Ishikawa (cell line): ENCODE measurements around the gene BIN2.

Source experiments
- CREB1 ChIP-seq: IDR thresholded peaks from 2 replicates; pipeline ENCODE4 v1.6.1; 2012; ENCODE audit warnings: low read depth
- RAD21 ChIP-seq: IDR thresholded peaks from 2 replicates; pipeline ENCODE4 v1.6.1; 2012; ENCODE audit warnings: low read depth
- YY1 ChIP-seq: IDR thresholded peaks from 2 replicates; pipeline ENCODE4 v1.6.1; 2012; ENCODE audit warnings: low read depth

DNA sequence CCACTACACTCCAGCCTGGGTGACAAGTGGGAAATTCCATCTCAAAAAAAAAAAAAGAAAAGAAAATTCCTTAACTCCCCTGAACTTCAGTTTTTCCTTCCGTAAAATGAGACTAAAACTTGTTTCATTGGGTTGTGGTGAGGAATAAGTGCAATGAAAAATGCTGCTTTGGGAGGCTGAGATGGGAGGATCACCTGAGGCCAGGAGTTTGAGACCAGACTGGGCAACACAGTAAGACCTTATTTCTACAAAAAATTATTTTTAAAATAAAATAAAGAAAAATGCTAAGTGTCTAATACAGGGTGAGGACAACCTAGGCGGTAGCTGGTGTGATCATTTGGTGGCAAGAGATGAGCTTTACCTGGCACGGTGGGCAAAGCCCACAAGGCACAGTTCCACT, 60.6 kb downstream of the BIN2 start:
- TF ChIP-seq RAD21 (no peak), CREB1 (no peak), YY1 (no peak)
